ENCODE measurements around the gene KRTAP19-2. TPM values are rescaled to one million over a fixed set of nuclear protein-coding genes. Genes with fewer than 3 reads are reported as not detected.

The KRTAP19-2 gene
- total RNA-seq, 1 donor = not detected

Small RNA genes within 50 kb of the gene (small RNA-seq; reads per million reads assigned to genes)
- not detected for gene AP000567.1
- gene KRTAP19-10P = not detected
- not detected for gene KRTAP19-11P
- gene KRTAP19-9P = not detected

Other genes starting within 250 kb of the KRTAP19-2 start
- not detected for gene KRTAP24-1, start 204.5 kb downstream of the KRTAP19-2 start, total RNA-seq
- not detected for gene KRTAP25-1, start 197.9 kb downstream of the KRTAP19-2 start, total RNA-seq
- gene KRTAP26-1, start 167.1 kb downstream of the KRTAP19-2 start, total RNA-seq = not detected
- not detected for gene KRTAP27-1, start 149.7 kb downstream of the KRTAP19-2 start, total RNA-seq
- gene KRTAP23-1, start 138.8 kb downstream of the KRTAP19-2 start, total RNA-seq = not detected
- gene KRTAP13-2, start 115.2 kb downstream of the KRTAP19-2 start, total RNA-seq = not detected
- 0.27 TPM for gene KRTAP13-1, start 91.4 kb downstream of the KRTAP19-2 start, total RNA-seq
- not detected for gene KRTAP13-3, start 61.5 kb downstream of the KRTAP19-2 start, total RNA-seq
- not detected for gene KRTAP13-4, start 57.2 kb downstream of the KRTAP19-2 start, total RNA-seq
- gene KRTAP15-1, start 47.2 kb downstream of the KRTAP19-2 start, total RNA-seq = not detected
- gene KRTAP19-1, start 7.1 kb downstream of the KRTAP19-2 start, total RNA-seq = not detected
- gene KRTAP19-3, start 4.6 kb upstream of the KRTAP19-2 start, total RNA-seq = not detected
- gene KRTAP19-4, start 9.7 kb upstream of the KRTAP19-2 start, total RNA-seq = not detected
- not detected for gene KRTAP19-5, start 14.7 kb upstream of the KRTAP19-2 start, total RNA-seq
- gene KRTAP19-6, start 54.4 kb upstream of the KRTAP19-2 start, total RNA-seq = not detected
- not detected for gene KRTAP19-7, start 73.9 kb upstream of the KRTAP19-2 start, total RNA-seq
- not detected for gene KRTAP22-2, start 103.0 kb upstream of the KRTAP19-2 start, total RNA-seq
- not detected for gene KRTAP6-3, start 105.0 kb upstream of the KRTAP19-2 start, total RNA-seq
- not detected for gene KRTAP6-2, start 111.5 kb upstream of the KRTAP19-2 start, total RNA-seq
- not detected for gene KRTAP22-1, start 113.7 kb upstream of the KRTAP19-2 start, total RNA-seq
- gene KRTAP6-1, start 126.5 kb upstream of the KRTAP19-2 start, total RNA-seq = not detected
- gene KRTAP20-1, start 129.0 kb upstream of the KRTAP19-2 start, total RNA-seq = not detected
- gene KRTAP20-4, start 133.2 kb upstream of the KRTAP19-2 start, total RNA-seq = not detected
- not detected for gene KRTAP20-2, start 147.8 kb upstream of the KRTAP19-2 start, total RNA-seq
- gene KRTAP20-3, start 155.4 kb upstream of the KRTAP19-2 start, total RNA-seq = not detected
- not detected for gene KRTAP21-3, start 231.3 kb upstream of the KRTAP19-2 start, total RNA-seq